ENCODE results near the gene FRAT1. TPM values are rescaled to one million over a fixed set of nuclear protein-coding genes. Genes with fewer than 3 reads are reported as not detected.

FRAT1 gene
- total RNA-seq, 1 experiment from 2014 or later: 2.4 TPM

- no TSS peak for BruUV-seq (replicated peaks)
- intact Hi-C loops (cut with micrococcal nuclease; ENCODE audit: unreplicated experiment): no loop called here
- no peak for TF ChIP-seq CTCF (conservative IDR thresholded peaks at IDR 0.05)
- TF ChIP-seq EZH2 (IDR thresholded peaks at IDR 0.05; ENCODE audit: low read depth): no peak
Observed at GRCh38 chr10:97358781-97359180, 39.7 kb downstream of the FRAT1 start.

GRCh38 chr10:97360705-97361536, 41.9 kb downstream of the FRAT1 start:
- Histone ChIP-seq H3K9me2 (ENCODE audit: insufficient read depth) (no peaks in the 10 kb centered on the region), H3K4me1 (replicated peaks; ENCODE audit: insufficient read depth) (no peaks in the 10 kb centered on the region), H3F3A (ENCODE audit: insufficient read depth, low read depth) (no peaks in the 10 kb centered on the region), H3K27ac (no peak overlapping the region), H4K20me1 (ENCODE audit: insufficient read depth) (no peaks in the 10 kb centered on the region), H2AFZ (no peak overlapping the region), H3K27me3 (ENCODE audit: insufficient read depth, low read depth) (no peaks in the 10 kb centered on the region), H3K4me3 (no peak overlapping the region), H3K36me3 (ENCODE audit: low read depth) (no peaks in the 10 kb centered on the region), H3K9me3 (ENCODE audit: insufficient read depth, low read depth) (no peaks in the 10 kb centered on the region), H3K79me2 (ENCODE audit: low read depth) (no peaks in the 10 kb centered on the region), H3K4me2 (no peak overlapping the region)
- ChIA-PET POLR2A (ENCODE audit: unreplicated experiment) (no interaction called here), CTCF (interaction anchor here (0.6 kb wide), 1 partner anchor 27 kb away, joined by 6 read pairs; no protein-coding TSS in a partner anchor)
- no TSS peak for BruUV-seq (replicated peaks)
- DNase-seq: no peak
- TF ChIP-seq EZH2 (IDR thresholded peaks at IDR 0.05; ENCODE audit: low read depth) (no peak), CTCF (conservative IDR thresholded peaks at IDR 0.05) (no peak)
- intact Hi-C loops (cut with micrococcal nuclease; ENCODE audit: unreplicated experiment): no loop called here

More at GRCh38 chr10:97358781-97359180, 39.7 kb downstream of the FRAT1 start:
- H3K9me3 ChIP-seq (ENCODE audit: insufficient read depth, low read depth): no peaks in the 10 kb centered on the region
- H3K27ac ChIP-seq: no peak overlapping the region
- ChIA-PET POLR2A (ENCODE audit: unreplicated experiment) (no interaction called here), CTCF (no interaction called here)
- no peak overlapping the region for H2AFZ ChIP-seq
- no peaks in the 10 kb centered on the region for H3K27me3 ChIP-seq (ENCODE audit: insufficient read depth, low read depth)
- no peak overlapping the region for H3K4me2 ChIP-seq
- no peaks in the 10 kb centered on the region for H4K20me1 ChIP-seq (ENCODE audit: insufficient read depth)
- H3K36me3 ChIP-seq (ENCODE audit: low read depth): no peaks in the 10 kb centered on the region
- no peaks in the 10 kb centered on the region for H3K4me1 ChIP-seq (replicated peaks; ENCODE audit: insufficient read depth)
- no peak for DNase-seq
- no peaks in the 10 kb centered on the region for H3K9me2 ChIP-seq (ENCODE audit: insufficient read depth)
- H3F3A ChIP-seq (ENCODE audit: insufficient read depth, low read depth): no peaks in the 10 kb centered on the region
- H3K4me3 ChIP-seq: no peak overlapping the region
- no peaks in the 10 kb centered on the region for H3K79me2 ChIP-seq (ENCODE audit: low read depth)

- ChIA-PET POLR2A (ENCODE audit: unreplicated experiment) (no interaction called here), CTCF (interaction anchor here (0.6 kb wide), 1 partner anchor 26 kb away, joined by 6 read pairs; no protein-coding TSS in a partner anchor)
- H4K20me1 ChIP-seq (ENCODE audit: insufficient read depth): no peaks in the 10 kb centered on the region
- H3K79me2 ChIP-seq (ENCODE audit: low read depth): no peaks in the 10 kb centered on the region
- no peak overlapping the region for H3K4me2 ChIP-seq
- H3K9me3 ChIP-seq (ENCODE audit: insufficient read depth, low read depth): no peaks in the 10 kb centered on the region
- TF ChIP-seq EZH2 (IDR thresholded peaks at IDR 0.05; ENCODE audit: low read depth) (no peak), CTCF (conservative IDR thresholded peaks at IDR 0.05) (no peak)
- H3K4me1 ChIP-seq (replicated peaks; ENCODE audit: insufficient read depth): no peaks in the 10 kb centered on the region
- H3K4me3 ChIP-seq: no peak overlapping the region
- H3K27ac ChIP-seq: no peak overlapping the region
- no peaks in the 10 kb centered on the region for H3K9me2 ChIP-seq (ENCODE audit: insufficient read depth)
- no peaks in the 10 kb centered on the region for H3K36me3 ChIP-seq (ENCODE audit: low read depth)
- BruUV-seq (replicated peaks): no TSS peak
- no peak for DNase-seq
- no peaks in the 10 kb centered on the region for H3F3A ChIP-seq (ENCODE audit: insufficient read depth, low read depth)
- H2AFZ ChIP-seq: no peak overlapping the region
- intact Hi-C loops (cut with micrococcal nuclease; ENCODE audit: unreplicated experiment): no loop called here
- H3K27me3 ChIP-seq (ENCODE audit: insufficient read depth, low read depth): no peaks in the 10 kb centered on the region
Observed at GRCh38 chr10:97361537-97361901, 42.4 kb downstream of the FRAT1 start.
